SU-DHL-6 (cell line): Measurements from ENCODE around the gene OR51L1.

ENCODE experiments used
- EZH2phosphoT487 ChIP-seq: fragments of 200-600 bp; sonication (generic), shearing (Covaris generic); conservative IDR thresholded peaks from 2 replicates; pipeline ENCODE4 v1.6.1; 2018; ENCODE audit warnings: mild to moderate bottlenecking, antibody characterized with exemption, low read length, moderate library complexity, mixed read lengths
- TF ChIP-seq, protein P1 (sequence below): fragments of 200-600 bp; sonication (generic); IDR thresholded peaks from one replicate; pipeline ENCODE4 v1.5.1; 2017; ENCODE audit warnings: antibody characterized with exemption, mild to moderate bottlenecking, low read length, moderate library complexity; ENCODE audit not compliant: insufficient read depth, poor library complexity, severe bottlenecking

DNA sequence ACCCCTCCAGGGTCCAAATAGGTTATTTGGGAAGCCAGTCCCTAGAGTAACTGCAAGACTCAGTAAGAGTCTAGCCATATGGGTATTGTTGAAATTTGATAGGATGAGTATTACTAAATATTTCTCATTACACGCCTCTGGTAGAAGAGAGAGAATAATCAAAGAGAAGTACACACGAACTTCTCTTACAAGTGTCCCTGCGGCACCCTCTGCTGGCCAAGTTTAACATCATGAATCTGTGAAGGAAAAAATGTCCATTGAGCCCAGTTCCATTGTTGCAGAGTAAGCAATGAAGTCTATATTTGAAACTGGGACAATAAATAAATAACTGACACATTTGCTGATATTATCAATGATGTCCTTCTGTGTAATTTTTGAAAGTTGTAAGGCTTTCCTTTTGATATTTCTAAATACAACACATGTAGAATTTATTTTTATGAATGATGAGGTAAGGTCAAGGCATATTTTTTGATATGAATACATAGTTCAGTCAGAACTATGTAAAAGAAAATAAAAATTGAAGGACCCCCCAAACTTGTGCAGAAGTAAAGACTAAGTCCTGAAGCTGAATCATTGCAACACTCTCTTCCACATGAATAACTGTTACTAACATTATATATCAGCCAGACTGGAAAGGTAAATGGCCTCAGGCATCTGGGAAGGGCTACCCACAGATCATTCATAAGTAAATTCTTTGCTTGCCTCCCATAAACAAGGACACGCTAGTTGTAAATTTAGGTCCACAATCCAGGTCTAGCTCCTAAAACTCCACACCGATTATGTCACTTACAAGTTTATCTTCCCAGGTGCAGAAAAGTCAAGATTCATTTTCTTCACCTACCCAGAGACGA, 10.0 kb downstream of the OR51L1 start:
- TF ChIP-seq, protein P1, sequence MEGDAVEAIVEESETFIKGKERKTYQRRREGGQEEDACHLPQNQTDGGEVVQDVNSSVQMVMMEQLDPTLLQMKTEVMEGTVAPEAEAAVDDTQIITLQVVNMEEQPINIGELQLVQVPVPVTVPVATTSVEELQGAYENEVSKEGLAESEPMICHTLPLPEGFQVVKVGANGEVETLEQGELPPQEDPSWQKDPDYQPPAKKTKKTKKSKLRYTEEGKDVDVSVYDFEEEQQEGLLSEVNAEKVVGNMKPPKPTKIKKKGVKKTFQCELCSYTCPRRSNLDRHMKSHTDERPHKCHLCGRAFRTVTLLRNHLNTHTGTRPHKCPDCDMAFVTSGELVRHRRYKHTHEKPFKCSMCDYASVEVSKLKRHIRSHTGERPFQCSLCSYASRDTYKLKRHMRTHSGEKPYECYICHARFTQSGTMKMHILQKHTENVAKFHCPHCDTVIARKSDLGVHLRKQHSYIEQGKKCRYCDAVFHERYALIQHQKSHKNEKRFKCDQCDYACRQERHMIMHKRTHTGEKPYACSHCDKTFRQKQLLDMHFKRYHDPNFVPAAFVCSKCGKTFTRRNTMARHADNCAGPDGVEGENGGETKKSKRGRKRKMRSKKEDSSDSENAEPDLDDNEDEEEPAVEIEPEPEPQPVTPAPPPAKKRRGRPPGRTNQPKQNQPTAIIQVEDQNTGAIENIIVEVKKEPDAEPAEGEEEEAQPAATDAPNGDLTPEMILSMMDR, result peak; percentile 78
- no peak for TF ChIP-seq EZH2phosphoT487
